T-helper 1 cell treated with Interleukin-12 subunit alpha and Interleukin-12 subunit beta and Interleukin-4 antibody, amounts not matched to agents 30 μg/mL and 1 μg/mL, for 36 hours (primary cell): ENCODE measurements around the gene PERM1.

Source experiments
- H3K27ac Mint-ChIP-seq: one replicate; pipeline ENCODE4 v1.8.0; 2021; ENCODE audit warnings: mild to moderate bottlenecking, mixed read lengths
- H3K27me3 Mint-ChIP-seq: one replicate; pipeline ENCODE4 v1.8.0; 2021; ENCODE audit warnings: low read depth, mixed read lengths
- H3K36me3 Mint-ChIP-seq: one replicate; pipeline ENCODE4 v1.8.0; 2021; ENCODE audit warnings: low read depth, mixed read lengths
- H3K4me1 Mint-ChIP-seq: one replicate; pipeline ENCODE4 v1.8.0; 2021; ENCODE audit warnings: low read depth, mixed read lengths
- H3K4me3 Mint-ChIP-seq: one replicate; pipeline ENCODE4 v1.8.0; 2021; ENCODE audit warnings: mild to moderate bottlenecking, moderate library complexity, mixed read lengths
- H3K9me3 Mint-ChIP-seq: one replicate; pipeline ENCODE4 v1.8.0; 2021; ENCODE audit warnings: mixed read lengths

Gene PERM1

DNA sequence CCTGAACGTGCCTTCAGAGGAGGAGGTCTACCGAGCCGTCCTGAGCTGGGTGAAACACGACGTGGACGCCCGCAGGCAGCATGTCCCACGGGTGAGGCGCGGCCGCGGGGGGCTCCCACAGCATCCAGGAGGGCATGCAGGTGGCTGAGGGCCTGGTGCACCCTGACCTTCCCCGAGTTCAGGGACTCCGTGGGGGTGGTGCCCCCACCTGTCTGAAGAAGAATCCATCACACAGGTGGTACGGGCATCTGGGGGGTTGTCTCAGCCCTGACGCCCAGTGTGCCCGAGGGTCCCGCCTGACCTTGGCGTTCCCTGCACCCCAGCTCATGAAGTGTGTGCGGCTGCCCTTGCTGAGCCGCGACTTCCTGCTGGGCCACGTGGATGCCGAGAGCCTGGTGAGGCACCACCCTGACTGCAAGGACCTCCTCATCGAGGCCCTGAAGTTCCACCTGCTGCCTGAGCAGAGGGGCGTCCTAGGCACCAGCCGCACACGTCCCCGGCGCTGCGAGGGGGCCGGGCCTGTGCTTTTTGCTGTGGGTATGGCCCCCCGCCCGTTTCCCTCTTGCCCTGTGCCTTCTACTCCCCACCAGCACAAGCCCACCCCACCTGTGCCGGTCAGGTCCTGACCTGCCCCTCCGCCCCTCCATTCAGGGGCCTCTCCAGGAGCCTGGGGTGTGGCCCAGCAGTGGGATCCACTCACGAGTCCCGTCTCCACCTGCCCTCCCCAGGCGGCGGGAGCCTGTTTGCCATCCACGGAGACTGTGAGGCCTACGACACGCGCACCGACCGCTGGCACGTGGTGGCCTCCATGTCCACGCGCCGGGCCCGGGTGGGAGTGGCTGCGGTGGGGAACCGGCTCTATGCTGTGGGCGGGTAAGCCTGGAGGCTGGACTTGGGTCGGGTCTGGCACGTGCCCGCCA lies 19.3 kb downstream of the PERM1 start:
- H3K27me3 Mint-ChIP-seq, result no peaks in the 10 kb centered on the region
- peaks cover 2% of the 10 kb centered on the region for H3K36me3 Mint-ChIP-seq
- peak overlapping the region; percentile 71 for H3K4me3 Mint-ChIP-seq
- H3K4me1 Mint-ChIP-seq, result peaks cover 8% of the 10 kb centered on the region
- H3K9me3 Mint-ChIP-seq, result no peaks in the 10 kb centered on the region
- no peak overlapping the region for H3K27ac Mint-ChIP-seq

DNA sequence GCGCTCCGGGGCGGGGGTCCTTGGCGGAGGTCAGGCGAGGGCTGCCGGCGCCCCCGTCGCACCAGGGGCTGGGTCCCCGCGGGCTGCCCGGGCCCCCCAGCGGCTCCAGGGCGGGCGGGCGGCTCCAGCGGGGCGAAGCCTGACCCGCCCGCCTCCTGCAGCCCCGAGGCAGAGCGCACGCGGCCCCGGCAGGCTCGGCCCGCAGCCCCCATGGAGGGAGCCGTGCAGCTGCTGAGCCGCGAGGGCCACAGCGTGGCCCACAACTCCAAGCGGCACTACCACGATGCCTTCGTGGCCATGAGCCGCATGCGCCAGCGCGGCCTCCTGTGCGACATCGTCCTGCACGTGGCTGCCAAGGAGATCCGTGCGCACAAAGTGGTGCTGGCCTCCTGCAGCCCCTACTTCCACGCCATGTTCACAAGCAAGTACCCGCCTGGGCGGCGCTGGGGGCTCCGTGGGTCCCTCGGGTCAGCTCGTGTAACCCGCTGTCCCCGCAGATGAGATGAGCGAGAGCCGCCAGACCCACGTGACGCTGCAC lies 20.7 kb downstream of the PERM1 start:
- no peaks in the 10 kb centered on the region for H3K9me3 Mint-ChIP-seq
- H3K4me3 Mint-ChIP-seq, result peak overlapping the region; percentile 63
- no peak overlapping the region for H3K27ac Mint-ChIP-seq
- H3K36me3 Mint-ChIP-seq, result peaks cover 2% of the 10 kb centered on the region
- H3K27me3 Mint-ChIP-seq, result no peaks in the 10 kb centered on the region
- H3K4me1 Mint-ChIP-seq, result peaks cover 12% of the 10 kb centered on the region

DNA sequence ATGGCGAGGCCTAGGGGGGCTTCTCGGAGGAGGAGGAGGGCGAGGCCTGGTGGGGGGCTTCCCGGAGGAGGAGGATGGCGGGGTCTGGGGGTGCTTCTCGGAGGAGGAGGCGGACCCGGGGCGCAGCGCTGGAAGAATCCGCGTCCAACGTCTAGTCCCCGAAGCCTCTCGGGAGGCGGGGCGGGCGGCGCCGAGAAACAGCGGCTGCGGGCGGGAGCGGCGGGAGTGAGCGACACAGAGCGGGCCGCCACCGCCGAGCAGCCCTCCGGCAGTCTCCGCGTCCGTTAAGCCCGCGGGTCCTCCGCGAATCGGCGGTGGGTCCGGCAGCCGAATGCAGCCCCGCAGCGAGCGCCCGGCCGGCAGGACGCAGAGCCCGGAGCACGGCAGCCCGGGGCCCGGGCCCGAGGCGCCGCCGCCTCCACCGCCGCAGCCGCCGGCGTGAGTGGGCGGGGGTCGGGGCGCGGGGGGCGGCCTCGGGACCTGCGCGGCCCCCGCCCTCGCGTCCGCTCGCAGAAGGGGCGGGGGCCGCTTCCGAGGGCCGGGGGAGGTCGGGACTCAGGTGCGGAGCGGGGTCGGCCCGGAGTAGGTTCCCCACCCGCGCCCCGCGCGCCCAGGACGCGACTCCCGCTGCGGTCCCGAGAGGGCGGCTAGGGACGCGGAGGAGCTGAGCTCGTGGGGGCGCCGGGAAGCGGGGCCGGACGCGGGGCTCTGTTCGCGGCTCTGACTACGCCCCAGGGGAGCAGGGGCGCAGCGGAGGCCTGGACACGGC lies 21.3 kb downstream of the PERM1 start, which contains the start of gene KLHL17:
KLHL17 (plus strand) TSS at position 222 of the 769 bp plus-strand sequence; CDS start at position 332, 110 bp downstream.
- no peaks in the 10 kb centered on the region for H3K27me3 Mint-ChIP-seq
- H3K27ac Mint-ChIP-seq, result peak within 1 kb of the TSS; percentile 69
- no peaks in the 10 kb centered on the region for H3K9me3 Mint-ChIP-seq

DNA sequence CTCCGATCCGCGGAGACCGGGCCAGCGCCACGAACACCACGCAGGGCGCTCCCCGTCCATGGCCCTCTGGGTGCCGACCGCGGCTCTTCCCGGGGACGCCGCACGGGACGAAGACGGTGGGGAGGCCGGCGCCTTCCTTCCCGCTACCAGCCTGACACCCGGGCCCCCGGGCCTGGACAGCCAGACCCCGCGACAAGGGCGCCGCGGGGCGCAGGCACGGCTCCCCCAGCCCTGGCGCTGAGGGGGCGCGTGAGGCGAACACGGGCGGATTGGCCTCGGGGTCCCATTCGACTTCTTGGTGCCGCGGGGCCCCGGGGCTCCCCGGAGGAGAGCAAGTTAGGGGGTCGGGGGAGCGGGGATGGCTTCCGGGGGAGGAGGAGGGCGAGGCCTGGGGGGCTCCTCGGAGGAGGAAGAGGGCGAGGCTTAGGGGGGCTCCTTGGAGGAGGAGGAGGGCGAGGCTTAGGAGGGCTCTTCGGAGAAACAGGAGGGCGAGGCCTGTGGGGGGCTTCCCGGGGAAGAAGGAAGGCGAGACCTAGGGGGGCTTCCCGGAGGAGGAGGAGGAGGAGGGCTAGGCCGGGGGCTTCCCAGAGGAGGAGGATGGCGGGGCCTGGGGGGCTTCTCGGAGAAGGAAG lies 22.0 kb downstream of the PERM1 start:
- no peak overlapping the region for H3K27ac Mint-ChIP-seq

More for the DNA sequence above, 21.3 kb downstream of the PERM1 start, which contains the start of gene KLHL17:
- Mint-ChIP-seq H3K36me3 (peaks cover 2% of the 10 kb centered on the region), H3K4me1 (peaks cover 12% of the 10 kb centered on the region), H3K4me3 (peak within 1 kb of the TSS; percentile 66)

DNA sequence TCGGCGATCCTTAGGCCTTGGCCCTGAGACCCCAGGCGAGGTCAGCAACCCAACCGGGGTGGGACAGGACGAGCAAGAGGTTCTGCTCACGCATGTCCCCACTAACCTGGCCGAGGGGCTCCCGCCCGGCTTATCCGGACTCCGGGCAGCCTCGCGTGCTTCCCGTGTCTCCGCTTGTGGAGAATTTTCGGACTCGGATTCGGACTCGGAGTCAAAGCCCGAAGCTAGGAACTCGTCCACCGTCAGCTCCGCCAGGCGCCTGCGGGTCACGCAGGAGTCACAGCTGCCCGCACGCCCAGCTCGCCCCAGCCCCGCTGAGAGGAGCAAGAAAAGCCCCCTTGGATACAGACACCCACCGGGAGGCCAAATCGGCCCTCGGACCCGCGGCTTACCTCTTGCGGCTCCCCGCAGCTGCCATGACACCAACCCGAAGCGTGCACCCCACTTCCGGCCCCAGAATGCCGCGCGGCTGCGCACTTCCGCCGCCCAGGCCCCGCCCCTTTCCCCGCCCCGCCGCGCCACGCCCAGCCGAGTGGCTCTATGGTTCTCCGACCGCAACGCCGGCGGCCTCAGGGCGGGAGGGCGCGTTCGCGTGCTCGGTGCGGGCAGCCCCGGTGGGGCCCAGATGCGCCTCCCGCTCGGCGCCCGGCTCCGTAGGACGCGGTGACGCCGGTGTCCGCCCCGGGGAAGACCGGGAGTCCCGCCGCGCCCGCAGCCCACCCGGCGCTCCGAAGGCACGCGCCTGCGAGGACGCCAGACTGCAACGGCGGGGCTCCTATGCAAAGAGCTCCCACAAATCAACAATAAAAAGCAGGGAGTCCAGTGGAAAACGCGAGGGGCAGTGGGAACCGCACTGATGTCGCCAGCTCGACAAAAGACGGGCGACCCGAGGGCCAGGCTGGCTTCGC lies 22.8 kb downstream of the PERM1 start, which contains the start of gene NOC2L:
NOC2L (minus strand) TSS at position 434 of the 908 bp plus-strand sequence; CDS start at position 418, 16 bp downstream.
- Mint-ChIP-seq H3K36me3 (peaks cover 9% of the 10 kb centered on the region), H3K27me3 (no peaks in the 10 kb centered on the region), H3K4me3 (peak within 1 kb of the TSS; percentile 99), H3K9me3 (no peaks in the 10 kb centered on the region), H3K4me1 (peaks cover 12% of the 10 kb centered on the region), H3K27ac (peak within 1 kb of the TSS; percentile 87)

More for the DNA sequence above, 22.0 kb downstream of the PERM1 start:
- peak overlapping the region; percentile 66 for H3K4me3 Mint-ChIP-seq
- H3K36me3 Mint-ChIP-seq, result peaks cover 3% of the 10 kb centered on the region
- H3K4me1 Mint-ChIP-seq, result peaks cover 12% of the 10 kb centered on the region
- H3K9me3 Mint-ChIP-seq, result no peaks in the 10 kb centered on the region
- no peaks in the 10 kb centered on the region for H3K27me3 Mint-ChIP-seq

DNA sequence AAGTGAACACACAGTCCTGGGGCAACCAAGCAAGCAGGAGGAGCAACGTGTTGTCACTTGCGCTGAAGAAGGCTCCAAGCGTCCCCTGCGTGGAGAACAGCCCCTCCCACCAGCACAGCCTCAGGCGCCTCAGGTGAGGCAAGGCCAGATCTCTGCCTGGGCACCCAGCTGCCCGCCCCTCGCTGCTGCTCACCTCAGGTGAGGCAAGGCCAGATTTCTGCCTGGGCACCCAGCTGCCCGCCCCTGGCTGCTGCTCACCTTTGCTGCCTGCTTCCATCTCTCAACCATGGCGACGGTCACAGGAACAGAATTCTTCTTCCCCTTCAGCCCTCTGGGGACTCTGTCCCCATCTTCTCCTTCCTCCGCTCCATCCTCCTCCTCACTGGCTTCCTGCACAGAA lies 25.3 kb downstream of the PERM1 start:
- peaks cover 9% of the 10 kb centered on the region for H3K4me1 Mint-ChIP-seq
- H3K36me3 Mint-ChIP-seq, result peaks cover 14% of the 10 kb centered on the region
- no peaks in the 10 kb centered on the region for H3K9me3 Mint-ChIP-seq
- H3K4me3 Mint-ChIP-seq, result no peak overlapping the region
- no peak overlapping the region for H3K27ac Mint-ChIP-seq
- H3K27me3 Mint-ChIP-seq, result no peaks in the 10 kb centered on the region

DNA sequence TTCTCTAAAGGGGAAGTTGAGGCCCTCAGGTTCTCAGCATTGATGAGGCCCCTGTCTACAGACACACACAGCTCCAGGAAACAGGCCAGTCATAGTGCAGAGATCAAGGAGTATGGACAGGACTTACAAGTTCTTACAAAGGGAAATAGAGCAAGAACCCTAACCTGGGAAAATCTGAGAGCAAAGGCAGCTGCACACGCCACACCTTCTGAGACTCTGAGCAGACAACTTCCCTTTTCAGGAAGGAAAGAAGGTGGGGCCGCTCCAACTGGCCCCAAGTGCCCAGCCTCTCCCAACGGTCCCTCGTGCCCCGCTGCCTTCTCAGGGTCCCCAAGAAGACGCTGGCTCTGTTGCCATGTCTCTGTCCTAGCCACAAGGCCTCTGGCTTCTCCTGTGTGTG lies 26.4 kb downstream of the PERM1 start:
- peaks cover 23% of the 10 kb centered on the region for H3K36me3 Mint-ChIP-seq
- peak overlapping the region; percentile 10 for H3K27ac Mint-ChIP-seq
- no peak overlapping the region for H3K4me3 Mint-ChIP-seq
- no peaks in the 10 kb centered on the region for H3K27me3 Mint-ChIP-seq
- peaks cover 9% of the 10 kb centered on the region for H3K4me1 Mint-ChIP-seq
- no peaks in the 10 kb centered on the region for H3K9me3 Mint-ChIP-seq

DNA sequence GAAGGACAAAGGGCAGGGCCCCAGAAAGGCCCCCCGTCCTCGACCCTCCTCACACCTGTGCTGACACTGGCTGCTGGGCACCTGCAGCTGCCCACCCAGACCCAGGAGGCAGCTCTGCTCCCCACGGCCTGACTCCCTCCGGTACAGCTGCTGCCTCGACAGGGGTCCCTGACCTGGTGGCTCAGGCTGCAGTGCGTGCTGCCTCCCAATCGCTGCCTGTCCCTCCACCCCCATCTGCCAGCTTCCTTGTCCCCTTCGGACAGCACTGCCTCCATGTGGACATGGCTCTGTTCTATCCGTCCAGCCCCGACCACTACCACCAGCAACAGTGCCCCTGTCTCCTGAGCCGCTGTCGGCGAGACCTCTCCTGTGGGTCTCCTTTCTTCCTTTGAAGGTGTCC lies 27.0 kb downstream of the PERM1 start:
- Mint-ChIP-seq H3K36me3 (peaks cover 28% of the 10 kb centered on the region), H3K27ac (no peak overlapping the region), H3K27me3 (no peaks in the 10 kb centered on the region), H3K9me3 (no peaks in the 10 kb centered on the region), H3K4me1 (peaks cover 9% of the 10 kb centered on the region), H3K4me3 (no peak overlapping the region)

DNA sequence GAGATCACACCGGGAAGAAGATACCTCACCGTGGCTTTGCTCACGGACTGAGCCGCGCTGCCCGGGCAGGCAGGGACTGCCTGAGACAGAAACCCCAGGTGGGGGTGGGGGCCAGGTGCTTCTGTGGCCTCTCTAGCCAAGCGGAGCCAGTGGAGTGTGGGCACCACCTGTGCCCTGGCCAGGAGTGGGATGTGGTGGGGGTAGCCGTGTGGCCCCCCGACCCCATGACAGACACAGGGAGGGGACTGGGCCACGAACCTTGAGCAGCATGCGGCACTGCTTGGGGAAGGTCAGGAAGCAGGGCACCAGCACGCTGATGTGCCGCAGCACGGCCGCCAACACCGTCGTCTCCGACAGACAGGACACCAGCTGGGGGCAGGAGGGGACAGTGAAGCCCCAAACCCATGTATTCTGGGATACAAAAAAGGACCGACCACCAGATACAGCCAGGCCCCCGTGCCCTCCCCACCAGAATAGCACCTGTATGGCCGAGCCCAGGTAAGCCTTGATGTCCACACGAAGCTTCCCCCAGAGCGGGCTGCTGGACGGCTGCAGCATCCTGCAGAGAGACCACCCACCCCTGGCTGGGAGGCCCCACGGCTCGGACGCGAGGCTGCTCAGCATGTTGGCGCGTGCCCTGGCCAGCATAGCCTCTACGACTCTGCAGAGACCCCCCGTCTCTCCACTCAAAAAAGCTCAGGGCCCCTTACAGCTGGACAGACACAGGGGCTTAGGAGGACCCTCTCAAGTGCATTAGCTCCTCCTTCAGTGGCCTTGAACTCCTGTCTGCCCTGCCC lies 28.2 kb downstream of the PERM1 start:
- no peak overlapping the region for H3K27ac Mint-ChIP-seq
- H3K4me1 Mint-ChIP-seq, result peaks cover 9% of the 10 kb centered on the region
- H3K4me3 Mint-ChIP-seq, result no peak overlapping the region
- peaks cover 33% of the 10 kb centered on the region for H3K36me3 Mint-ChIP-seq
- H3K9me3 Mint-ChIP-seq, result no peaks in the 10 kb centered on the region
- no peaks in the 10 kb centered on the region for H3K27me3 Mint-ChIP-seq

DNA sequence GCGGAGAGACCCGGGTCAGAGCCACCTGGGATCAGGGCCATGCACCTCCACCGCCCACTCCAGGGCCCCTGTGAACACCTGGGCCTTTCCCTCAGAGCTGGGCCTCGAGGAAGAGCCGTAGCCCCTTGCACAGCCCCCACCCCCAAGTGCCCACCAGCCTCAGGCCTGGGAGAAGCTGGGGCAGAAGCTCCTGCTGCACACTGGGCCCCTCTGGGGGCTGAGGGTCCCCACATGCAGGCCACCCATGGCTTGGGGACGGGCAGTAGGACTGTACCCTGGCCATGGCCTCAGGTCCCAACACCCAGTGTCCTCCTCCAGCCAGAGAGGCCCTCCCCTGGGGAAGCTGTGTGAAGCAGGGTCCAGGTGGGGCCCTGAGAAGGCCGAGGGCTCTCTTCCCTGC lies 29.3 kb downstream of the PERM1 start:
- Mint-ChIP-seq H3K4me3 (no peak overlapping the region), H3K9me3 (no peaks in the 10 kb centered on the region), H3K27ac (no peak overlapping the region), H3K4me1 (peaks cover 4% of the 10 kb centered on the region), H3K36me3 (peaks cover 34% of the 10 kb centered on the region), H3K27me3 (no peaks in the 10 kb centered on the region)

DNA sequence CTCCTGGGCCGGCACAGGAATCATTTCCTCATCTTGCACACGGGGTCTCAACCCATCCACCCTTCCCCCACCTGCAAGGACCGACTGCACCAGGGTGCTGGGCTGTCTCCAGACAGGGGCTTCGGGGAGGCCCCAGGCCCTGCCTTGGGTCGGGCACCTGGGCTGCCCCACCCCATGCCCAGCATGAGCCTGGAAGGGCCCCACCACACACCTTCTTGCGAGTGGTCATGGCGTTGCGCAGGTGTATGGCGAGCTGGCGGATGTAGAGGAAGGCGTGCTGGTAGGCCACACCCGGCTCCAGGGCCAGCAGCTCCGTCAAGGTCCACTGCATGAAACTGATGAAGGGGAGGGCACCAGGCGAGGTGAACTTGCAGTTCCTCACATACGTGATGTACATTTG lies 29.7 kb downstream of the PERM1 start:
- Mint-ChIP-seq H3K36me3 (peaks cover 35% of the 10 kb centered on the region), H3K9me3 (no peaks in the 10 kb centered on the region), H3K27me3 (no peaks in the 10 kb centered on the region), H3K27ac (no peak overlapping the region), H3K4me3 (no peak overlapping the region), H3K4me1 (no peaks in the 10 kb centered on the region)

DNA sequence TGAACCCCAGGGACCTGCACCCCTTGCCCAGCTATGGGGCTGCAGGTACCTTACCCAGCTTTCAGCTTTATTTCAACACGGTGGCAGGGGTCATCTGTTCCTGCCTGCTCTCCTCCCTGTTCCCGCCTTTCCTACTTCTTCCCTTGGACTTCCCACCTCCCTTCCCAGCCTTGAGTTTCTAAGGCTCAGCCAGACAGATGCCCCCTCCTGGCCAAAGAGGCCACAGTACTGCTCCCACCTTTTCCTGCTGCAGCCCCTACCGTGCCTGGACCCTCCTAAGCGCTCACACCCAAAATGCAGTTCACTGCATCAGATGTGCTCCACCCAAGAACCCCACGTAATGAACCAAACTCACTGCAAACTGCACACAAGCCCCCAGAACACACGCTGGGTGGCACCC lies 30.5 kb downstream of the PERM1 start:
- H3K9me3 Mint-ChIP-seq, result no peaks in the 10 kb centered on the region
- H3K27ac Mint-ChIP-seq, result no peak overlapping the region
- H3K4me3 Mint-ChIP-seq, result no peak overlapping the region
- H3K4me1 Mint-ChIP-seq, result no peaks in the 10 kb centered on the region
- no peaks in the 10 kb centered on the region for H3K27me3 Mint-ChIP-seq
- H3K36me3 Mint-ChIP-seq, result peaks cover 36% of the 10 kb centered on the region

DNA sequence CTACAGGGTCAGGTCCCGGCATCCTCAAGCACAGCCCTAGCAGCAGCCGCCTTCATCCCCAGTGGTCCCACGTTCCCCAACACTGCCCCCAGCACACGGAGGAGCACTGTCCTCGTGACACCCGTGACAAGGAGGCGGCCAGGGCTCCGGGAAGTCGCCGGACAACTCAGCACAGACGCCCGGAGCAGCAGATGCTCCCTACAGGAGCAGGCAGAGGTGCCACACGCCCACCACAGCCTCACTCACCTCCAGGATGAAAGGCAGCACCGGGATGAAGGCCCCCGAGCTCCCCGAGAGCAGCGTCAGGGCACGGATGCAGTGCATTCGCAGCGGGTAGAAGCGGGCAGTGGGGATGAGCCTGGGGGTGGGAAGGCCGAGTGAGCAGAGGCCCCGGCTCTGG lies 31.0 kb downstream of the PERM1 start:
- H3K27me3 Mint-ChIP-seq, result no peaks in the 10 kb centered on the region
- no peaks in the 10 kb centered on the region for H3K9me3 Mint-ChIP-seq
- H3K27ac Mint-ChIP-seq, result no peak overlapping the region
- no peak overlapping the region for H3K4me3 Mint-ChIP-seq
- peaks cover 37% of the 10 kb centered on the region for H3K36me3 Mint-ChIP-seq
- H3K4me1 Mint-ChIP-seq, result no peaks in the 10 kb centered on the region
